HEK293 (cell line): ENCODE results near the gene ZNF865.

Experiments used
- CTCF ChIA-PET: fragments of 350-600 bp; formaldehyde crosslinking; extraction: SDS; loops from one replicate; lab custom pipeline; 2021; ENCODE audit warnings: antibody characterized with exemption; lab: Yijun Ruan, JAX
- POLR2A ChIA-PET: fragments of 300-600 bp; formaldehyde crosslinking; extraction: SDS; loops from one replicate; lab custom pipeline; 2020; ENCODE audit warnings: antibody characterized with exemption, inconsistent platforms; lab: Yijun Ruan, JAX
- H3K27ac ChIP-seq: fragments of 200-500 bp; sonication (Bioruptor generic); 2 replicates; pipeline ENCODE4 v1.5.1; 2014; ENCODE audit warnings: low read depth, low read length, control low read depth, inconsistent platforms; ENCODE audit errors: extremely low read depth
- H3K36me3 ChIP-seq, 2 experiments: fragments of 200-500 bp in 1 of 2; sonication (Bioruptor generic) in 1 of 2; 1 replicate in 1 of 2; 2 replicates in 1 of 2; pipeline ENCODE4 v1.5.1; 2014 to 2017; ENCODE audit warnings: inconsistent platforms in 2 of 2, low read length in 2 of 2; ENCODE audit not compliant: control insufficient read depth in 2 of 2, insufficient read depth in 1 of 2
- H3K4me1 ChIP-seq: fragments of 200-500 bp; sonication (Bioruptor generic); 2 replicates; pipeline ENCODE4 v1.5.1; 2014; ENCODE audit warnings: mild to moderate bottlenecking, low read length, inconsistent platforms; ENCODE audit not compliant: control insufficient read depth, insufficient read depth
- H3K4me3 ChIP-seq: 2 replicates; pipeline ENCODE4 v1.5.1; 2011; ENCODE audit warnings: low read depth, mild to moderate bottlenecking, control low read depth, low read length, moderate library complexity
- H3K9me3 ChIP-seq: fragments of 200-500 bp; sonication (Bioruptor generic); 2 replicates; pipeline ENCODE4 v1.5.1; 2014; ENCODE audit warnings: low read depth, low read length, inconsistent platforms; ENCODE audit not compliant: control insufficient read depth, insufficient read depth
- FEZF1 ChIP-seq: fragments of 450-650 bp; formaldehyde crosslinking; IDR thresholded peaks from 2 replicates; pipeline ENCODE4 v1.5.1; 2016; ENCODE audit warnings: missing biosample characterization, missing genetic modification characterization
- HOXA7 ChIP-seq: sonication (generic); formaldehyde crosslinking; IDR thresholded peaks from 2 replicates; pipeline ENCODE4 v1.8.1; 2022; ENCODE audit warnings: missing genetic modification reagents, borderline replicate concordance
- HOXD13 ChIP-seq: sonication (generic); formaldehyde crosslinking; IDR thresholded peaks from 2 replicates; pipeline ENCODE4 v1.8.0; 2022; ENCODE audit warnings: missing genetic modification reagents, borderline replicate concordance
- OVOL3 ChIP-seq: fragments of 450-650 bp; formaldehyde crosslinking; IDR thresholded peaks from 2 replicates; pipeline ENCODE4 v1.5.1; 2016; ENCODE audit warnings: missing biosample characterization, missing genetic modification characterization
- SCRT1 ChIP-seq: fragments of 450-650 bp; formaldehyde crosslinking; IDR thresholded peaks from 2 replicates; pipeline ENCODE4 v1.5.1; 2016; ENCODE audit warnings: missing biosample characterization, missing genetic modification characterization, borderline replicate concordance
- ZNF10 ChIP-seq: fragments of 450-650 bp; formaldehyde crosslinking; IDR thresholded peaks from 2 replicates; pipeline ENCODE4 v1.5.1; 2017; ENCODE audit warnings: missing biosample characterization, missing genetic modification characterization
- ZNF140 ChIP-seq: fragments of 450-650 bp; formaldehyde crosslinking; IDR thresholded peaks from 2 replicates; pipeline ENCODE4 v1.5.1; 2016; ENCODE audit warnings: missing biosample characterization, missing genetic modification characterization
- ZNF157 ChIP-seq: fragments of 450-650 bp; formaldehyde crosslinking; IDR thresholded peaks from 2 replicates; pipeline ENCODE4 v1.5.1; 2016; ENCODE audit warnings: missing biosample characterization, missing genetic modification characterization
- ZNF214 ChIP-seq: fragments of 450-650 bp; formaldehyde crosslinking; IDR thresholded peaks from 2 replicates; pipeline ENCODE4 v1.5.1; 2017; ENCODE audit warnings: missing biosample characterization, mild to moderate bottlenecking, missing genetic modification characterization, borderline replicate concordance
- ZNF248 ChIP-seq: fragments of 450-650 bp; formaldehyde crosslinking; IDR thresholded peaks from 2 replicates; pipeline ENCODE4 v1.5.1; 2017; ENCODE audit warnings: missing biosample characterization, missing genetic modification characterization
- ZNF324 ChIP-seq: fragments of 450-650 bp; formaldehyde crosslinking; IDR thresholded peaks from 2 replicates; pipeline ENCODE4 v1.5.1; 2016; ENCODE audit warnings: missing biosample characterization, missing genetic modification characterization
- ZNF354C ChIP-seq: fragments of 450-650 bp; formaldehyde crosslinking; IDR thresholded peaks from 2 replicates; pipeline ENCODE4 v1.5.1; 2016; ENCODE audit warnings: missing biosample characterization, missing genetic modification characterization, low read depth, borderline replicate concordance
- ZNF501 ChIP-seq: fragments of 450-650 bp; formaldehyde crosslinking; IDR thresholded peaks from 2 replicates; pipeline ENCODE4 v1.5.1; 2016; ENCODE audit warnings: missing biosample characterization, missing genetic modification characterization
- ZNF530 ChIP-seq: fragments of 450-650 bp; formaldehyde crosslinking; IDR thresholded peaks from 2 replicates; pipeline ENCODE4 v1.5.1; 2016; ENCODE audit warnings: low read depth, missing biosample characterization, missing genetic modification characterization
- ZNF558 ChIP-seq: fragments of 450-650 bp; formaldehyde crosslinking; IDR thresholded peaks from 2 replicates; pipeline ENCODE4 v1.5.1; 2016; ENCODE audit warnings: missing biosample characterization, missing genetic modification characterization
- ZNF626 ChIP-seq: fragments of 450-650 bp; sonication (Bioruptor Pico); formaldehyde crosslinking; IDR thresholded peaks from 2 replicates; pipeline ENCODE4 v1.5.1; 2018; ENCODE audit warnings: missing biosample characterization, missing genetic modification characterization, inconsistent platforms
- ZNF658 ChIP-seq: fragments of 450-650 bp; formaldehyde crosslinking; IDR thresholded peaks from 2 replicates; pipeline ENCODE4; 2016; ENCODE audit warnings: missing biosample characterization, missing genetic modification characterization
- ZNF785 ChIP-seq: fragments of 450-650 bp; formaldehyde crosslinking; IDR thresholded peaks from 2 replicates; pipeline ENCODE4 v1.5.1; 2016; ENCODE audit warnings: missing biosample characterization, missing genetic modification characterization
- ZSCAN23 ChIP-seq: fragments of 450-650 bp; formaldehyde crosslinking; IDR thresholded peaks from 2 replicates; pipeline ENCODE4 v1.5.1; 2016; ENCODE audit warnings: missing biosample characterization, missing genetic modification characterization
- TF ChIP-seq, protein P1 (sequence below): fragments of 450-650 bp; formaldehyde crosslinking; IDR thresholded peaks from 2 replicates; pipeline ENCODE4 v1.5.1; 2016; ENCODE audit warnings: missing biosample characterization, missing genetic modification characterization, borderline replicate concordance
- TF ChIP-seq, protein P2 (sequence below): fragments of 450-650 bp; formaldehyde crosslinking; IDR thresholded peaks from 2 replicates; pipeline ENCODE4 v1.5.1; 2016; ENCODE audit warnings: missing biosample characterization, missing genetic modification characterization
- TF ChIP-seq, protein P3 (sequence below): fragments of 450-650 bp; formaldehyde crosslinking; IDR thresholded peaks from 2 replicates; pipeline ENCODE4 v1.5.1; 2016; ENCODE audit warnings: missing biosample characterization, missing genetic modification characterization
- TF ChIP-seq, protein P4 (sequence below): fragments of 450-650 bp; formaldehyde crosslinking; IDR thresholded peaks from 2 replicates; pipeline ENCODE4 v1.5.1; 2017; ENCODE audit warnings: missing biosample characterization, missing genetic modification characterization

ZNF865 gene

DNA sequence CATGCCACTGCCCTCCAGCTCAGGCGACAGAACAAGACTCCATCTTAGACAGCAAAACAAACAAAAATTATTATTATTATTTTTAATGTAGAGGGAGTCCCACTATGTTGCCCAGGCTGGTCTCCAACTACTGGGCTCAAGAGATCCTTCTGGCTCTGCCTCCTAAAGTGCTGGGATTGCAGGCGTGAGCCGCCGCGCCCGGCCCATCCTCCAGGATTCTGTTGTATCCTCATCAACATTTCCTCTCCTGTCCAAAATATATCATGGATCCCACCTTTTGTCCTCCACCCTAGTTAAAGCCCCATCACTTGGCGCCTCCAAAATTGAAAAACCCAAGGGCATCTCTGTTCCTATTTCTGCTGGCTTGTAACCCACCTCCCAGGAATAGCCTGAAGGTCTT lies 17.7 kb downstream of the ZNF865 start:
- TF ChIP-seq ZNF10 (tag by site-specific recombination): no peak
- no peak for TF ChIP-seq ZNF140
- no peak for TF ChIP-seq ZNF658 (tag by site-specific recombination)
- no peak for TF ChIP-seq ZNF558
- ChIA-PET CTCF (interaction anchor here (0.9 to 5.3 kb wide), 7 partner anchors 8 to 155 kb away, joined by 3 to 30 read pairs (median 4); partner anchors contain the start of gene ZNF865), POLR2A (interaction anchor here (0.5 to 9.1 kb wide), 3 partner anchors 18 to 518 kb away, joined by 3 to 75 read pairs (median 5); partner anchors contain the start of genes FIZ1, ZNF444 and ZNF865)
- peaks cover 5% of the 10 kb centered on the region for H3K4me1 ChIP-seq
- H3K27ac ChIP-seq: no peak overlapping the region
- H3K36me3 ChIP-seq: peaks cover 0 to 5% of the 10 kb centered on the region in 2 experiments; a peak in 1 of 3 replicates
- H3K4me3 ChIP-seq: no peak overlapping the region
- H3K9me3 ChIP-seq: no peaks in the 10 kb centered on the region

DNA sequence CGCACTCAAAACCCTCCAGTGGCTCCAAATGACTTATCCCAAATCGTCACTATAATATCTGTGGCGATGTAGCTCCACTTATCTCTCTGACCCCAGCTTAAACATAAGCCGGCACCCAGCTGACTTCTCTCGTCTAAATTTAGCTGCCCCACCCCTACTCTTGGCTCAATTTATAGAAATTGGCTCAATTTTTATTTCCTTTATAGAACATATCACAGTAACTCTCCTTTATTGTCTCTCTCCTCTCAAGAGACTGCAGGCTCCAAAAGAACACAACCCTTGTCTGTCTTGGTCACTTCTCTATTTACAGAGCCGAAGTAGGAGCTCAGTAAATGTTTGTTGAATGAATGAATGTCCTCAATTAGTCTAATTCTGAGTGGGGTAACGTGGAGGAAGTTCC lies 18.1 kb downstream of the ZNF865 start:
- POLR2A ChIA-PET: interaction anchor here (1.0 to 9.1 kb wide), 3 partner anchors 18 to 216 kb away, joined by 5 to 75 read pairs (median 6); partner anchors contain the start of genes FIZ1, UBE2S and ZNF865
- H3K9me3 ChIP-seq: no peaks in the 10 kb centered on the region
- H3K27ac ChIP-seq: no peak overlapping the region
- peak overlapping the region; percentile 33 for H3K4me3 ChIP-seq
- peaks cover 5% of the 10 kb centered on the region for H3K4me1 ChIP-seq
- CTCF ChIA-PET: interaction anchor here (0.9 to 5.3 kb wide), 10 partner anchors 8 to 156 kb away, joined by 3 to 30 read pairs (median 6); partner anchors contain the start of gene ZNF865
- peaks cover 0 to 5% of the 10 kb centered on the region in 2 experiments; a peak in 1 of 3 replicates for H3K36me3 ChIP-seq
- no peak for TF ChIP-seq ZNF354C
- no peak for TF ChIP-seq ZNF501 (tag by site-specific recombination)
- TF ChIP-seq ZNF530: no peak
- TF ChIP-seq ZNF157 (tag by site-specific recombination): no peak
- no peak for TF ChIP-seq ZNF626 (tag by site-specific recombination)
- no peak for TF ChIP-seq HOXA7 (CRISPR knock-in tag)
- TF ChIP-seq, protein P1, sequence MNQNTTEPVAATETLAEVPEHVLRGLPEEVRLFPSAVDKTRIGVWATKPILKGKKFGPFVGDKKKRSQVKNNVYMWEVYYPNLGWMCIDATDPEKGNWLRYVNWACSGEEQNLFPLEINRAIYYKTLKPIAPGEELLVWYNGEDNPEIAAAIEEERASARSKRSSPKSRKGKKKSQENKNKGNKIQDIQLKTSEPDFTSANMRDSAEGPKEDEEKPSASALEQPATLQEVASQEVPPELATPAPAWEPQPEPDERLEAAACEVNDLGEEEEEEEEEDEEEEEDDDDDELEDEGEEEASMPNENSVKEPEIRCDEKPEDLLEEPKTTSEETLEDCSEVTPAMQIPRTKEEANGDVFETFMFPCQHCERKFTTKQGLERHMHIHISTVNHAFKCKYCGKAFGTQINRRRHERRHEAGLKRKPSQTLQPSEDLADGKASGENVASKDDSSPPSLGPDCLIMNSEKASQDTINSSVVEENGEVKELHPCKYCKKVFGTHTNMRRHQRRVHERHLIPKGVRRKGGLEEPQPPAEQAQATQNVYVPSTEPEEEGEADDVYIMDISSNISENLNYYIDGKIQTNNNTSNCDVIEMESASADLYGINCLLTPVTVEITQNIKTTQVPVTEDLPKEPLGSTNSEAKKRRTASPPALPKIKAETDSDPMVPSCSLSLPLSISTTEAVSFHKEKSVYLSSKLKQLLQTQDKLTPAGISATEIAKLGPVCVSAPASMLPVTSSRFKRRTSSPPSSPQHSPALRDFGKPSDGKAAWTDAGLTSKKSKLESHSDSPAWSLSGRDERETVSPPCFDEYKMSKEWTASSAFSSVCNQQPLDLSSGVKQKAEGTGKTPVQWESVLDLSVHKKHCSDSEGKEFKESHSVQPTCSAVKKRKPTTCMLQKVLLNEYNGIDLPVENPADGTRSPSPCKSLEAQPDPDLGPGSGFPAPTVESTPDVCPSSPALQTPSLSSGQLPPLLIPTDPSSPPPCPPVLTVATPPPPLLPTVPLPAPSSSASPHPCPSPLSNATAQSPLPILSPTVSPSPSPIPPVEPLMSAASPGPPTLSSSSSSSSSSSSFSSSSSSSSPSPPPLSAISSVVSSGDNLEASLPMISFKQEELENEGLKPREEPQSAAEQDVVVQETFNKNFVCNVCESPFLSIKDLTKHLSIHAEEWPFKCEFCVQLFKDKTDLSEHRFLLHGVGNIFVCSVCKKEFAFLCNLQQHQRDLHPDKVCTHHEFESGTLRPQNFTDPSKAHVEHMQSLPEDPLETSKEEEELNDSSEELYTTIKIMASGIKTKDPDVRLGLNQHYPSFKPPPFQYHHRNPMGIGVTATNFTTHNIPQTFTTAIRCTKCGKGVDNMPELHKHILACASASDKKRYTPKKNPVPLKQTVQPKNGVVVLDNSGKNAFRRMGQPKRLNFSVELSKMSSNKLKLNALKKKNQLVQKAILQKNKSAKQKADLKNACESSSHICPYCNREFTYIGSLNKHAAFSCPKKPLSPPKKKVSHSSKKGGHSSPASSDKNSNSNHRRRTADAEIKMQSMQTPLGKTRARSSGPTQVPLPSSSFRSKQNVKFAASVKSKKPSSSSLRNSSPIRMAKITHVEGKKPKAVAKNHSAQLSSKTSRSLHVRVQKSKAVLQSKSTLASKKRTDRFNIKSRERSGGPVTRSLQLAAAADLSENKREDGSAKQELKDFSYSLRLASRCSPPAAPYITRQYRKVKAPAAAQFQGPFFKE: no peak
- TF ChIP-seq, protein P2, sequence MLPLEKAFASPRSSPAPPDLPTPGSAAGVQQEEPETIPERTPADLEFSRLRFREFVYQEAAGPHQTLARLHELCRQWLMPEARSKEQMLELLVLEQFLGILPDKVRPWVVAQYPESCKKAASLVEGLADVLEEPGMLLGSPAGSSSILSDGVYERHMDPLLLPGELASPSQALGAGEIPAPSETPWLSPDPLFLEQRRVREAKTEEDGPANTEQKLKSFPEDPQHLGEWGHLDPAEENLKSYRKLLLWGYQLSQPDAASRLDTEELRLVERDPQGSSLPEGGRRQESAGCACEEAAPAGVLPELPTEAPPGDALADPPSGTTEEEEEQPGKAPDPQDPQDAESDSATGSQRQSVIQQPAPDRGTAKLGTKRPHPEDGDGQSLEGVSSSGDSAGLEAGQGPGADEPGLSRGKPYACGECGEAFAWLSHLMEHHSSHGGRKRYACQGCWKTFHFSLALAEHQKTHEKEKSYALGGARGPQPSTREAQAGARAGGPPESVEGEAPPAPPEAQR (tag by site-specific recombination): no peak
- no peak for TF ChIP-seq ZNF214
- no peak for TF ChIP-seq HOXD13 (CRISPR knock-in tag)
- TF ChIP-seq, protein P3, sequence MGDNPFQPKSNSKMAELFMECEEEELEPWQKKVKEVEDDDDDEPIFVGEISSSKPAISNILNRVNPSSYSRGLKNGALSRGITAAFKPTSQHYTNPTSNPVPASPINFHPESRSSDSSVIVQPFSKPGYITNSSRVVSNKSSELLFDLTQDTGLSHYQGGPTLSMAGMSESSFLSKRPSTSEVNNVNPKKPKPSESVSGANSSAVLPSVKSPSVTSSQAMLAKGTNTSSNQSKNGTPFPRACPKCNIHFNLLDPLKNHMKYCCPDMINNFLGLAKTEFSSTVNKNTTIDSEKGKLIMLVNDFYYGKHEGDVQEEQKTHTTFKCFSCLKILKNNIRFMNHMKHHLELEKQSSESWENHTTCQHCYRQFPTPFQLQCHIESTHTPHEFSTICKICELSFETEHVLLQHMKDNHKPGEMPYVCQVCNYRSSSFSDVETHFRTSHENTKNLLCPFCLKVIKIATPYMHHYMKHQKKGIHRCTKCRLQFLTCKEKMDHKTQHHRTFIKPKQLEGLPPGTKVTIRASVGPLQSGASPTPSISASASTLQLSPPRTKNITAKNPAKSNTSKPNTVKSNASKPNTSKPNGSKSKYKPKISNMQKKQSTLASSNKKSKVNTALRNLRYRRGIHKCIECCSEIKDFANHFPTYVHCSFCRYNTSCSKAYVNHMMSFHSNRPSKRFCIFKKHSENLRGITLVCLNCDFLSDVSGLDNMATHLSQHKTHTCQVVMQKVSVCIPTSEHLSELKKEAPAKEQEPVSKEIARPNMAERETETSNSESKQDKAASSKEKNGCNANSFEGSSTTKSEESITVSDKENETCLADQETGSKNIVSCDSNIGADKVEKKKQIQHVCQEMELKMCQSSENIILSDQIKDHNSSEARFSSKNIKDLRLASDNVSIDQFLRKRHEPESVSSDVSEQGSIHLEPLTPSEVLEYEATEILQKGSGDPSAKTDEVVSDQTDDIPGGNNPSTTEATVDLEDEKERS (tag by site-specific recombination): no peak
- TF ChIP-seq, protein P4, sequence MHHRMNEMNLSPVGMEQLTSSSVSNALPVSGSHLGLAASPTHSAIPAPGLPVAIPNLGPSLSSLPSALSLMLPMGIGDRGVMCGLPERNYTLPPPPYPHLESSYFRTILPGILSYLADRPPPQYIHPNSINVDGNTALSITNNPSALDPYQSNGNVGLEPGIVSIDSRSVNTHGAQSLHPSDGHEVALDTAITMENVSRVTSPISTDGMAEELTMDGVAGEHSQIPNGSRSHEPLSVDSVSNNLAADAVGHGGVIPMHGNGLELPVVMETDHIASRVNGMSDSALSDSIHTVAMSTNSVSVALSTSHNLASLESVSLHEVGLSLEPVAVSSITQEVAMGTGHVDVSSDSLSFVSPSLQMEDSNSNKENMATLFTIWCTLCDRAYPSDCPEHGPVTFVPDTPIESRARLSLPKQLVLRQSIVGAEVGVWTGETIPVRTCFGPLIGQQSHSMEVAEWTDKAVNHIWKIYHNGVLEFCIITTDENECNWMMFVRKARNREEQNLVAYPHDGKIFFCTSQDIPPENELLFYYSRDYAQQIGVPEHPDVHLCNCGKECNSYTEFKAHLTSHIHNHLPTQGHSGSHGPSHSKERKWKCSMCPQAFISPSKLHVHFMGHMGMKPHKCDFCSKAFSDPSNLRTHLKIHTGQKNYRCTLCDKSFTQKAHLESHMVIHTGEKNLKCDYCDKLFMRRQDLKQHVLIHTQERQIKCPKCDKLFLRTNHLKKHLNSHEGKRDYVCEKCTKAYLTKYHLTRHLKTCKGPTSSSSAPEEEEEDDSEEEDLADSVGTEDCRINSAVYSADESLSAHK (tag by site-specific recombination): no peak
- TF ChIP-seq ZSCAN23: no peak
- no peak for TF ChIP-seq OVOL3
- TF ChIP-seq ZNF248: no peak
- TF ChIP-seq SCRT1 (tag by site-specific recombination): no peak
- no peak for TF ChIP-seq FEZF1
- no peak for TF ChIP-seq ZNF324 (tag by site-specific recombination)
- no peak for TF ChIP-seq ZNF785 (tag by site-specific recombination)
